Immature natural killer cell (primary cell): ENCODE results near the gene SLC35E1. TPM values are rescaled to one million over a fixed set of nuclear protein-coding genes. Genes with fewer than 3 reads are reported as not detected.
A peak's percentile ranks its signal among the peaks of the same experiment; 100 is the strongest.

Experiments
- DNase-seq, 3 donors: peaks; one replicate each; pipeline ENCODE4 v3.0.0; 2022; ENCODE audit warnings: mixed read lengths in 1 of 3
- H3K27ac Mint-ChIP-seq, 6 donors: one replicate each; pipeline ENCODE4 v1.8.0; 2020; ENCODE audit warnings: mixed read lengths in 6 of 6, mild to moderate bottlenecking in 5 of 6, inconsistent platforms in 4 of 6, moderate library complexity in 3 of 6
- H3K27me3 Mint-ChIP-seq, 3 donors: one replicate each; pipeline ENCODE4 v1.8.0; 2020 to 2021; ENCODE audit warnings: low read depth in 3 of 3, mild to moderate bottlenecking in 3 of 3, mixed read lengths in 3 of 3, moderate library complexity in 3 of 3, inconsistent platforms in 1 of 3
- H3K36me3 Mint-ChIP-seq, 3 donors: one replicate each; pipeline ENCODE4 v1.8.0; 2020; ENCODE audit warnings: mixed read lengths in 3 of 3, inconsistent platforms in 2 of 3, mild to moderate bottlenecking in 2 of 3
- H3K4me1 Mint-ChIP-seq, 2 donors: one replicate each; pipeline ENCODE4 v1.8.0; 2020; ENCODE audit warnings: inconsistent platforms in 2 of 2, mild to moderate bottlenecking in 2 of 2, mixed read lengths in 2 of 2, moderate library complexity in 1 of 2
- H3K4me3 Mint-ChIP-seq, 5 donors: one replicate each; pipeline ENCODE4 v1.8.0; 2020; ENCODE audit warnings: mild to moderate bottlenecking in 5 of 5, mixed read lengths in 5 of 5, inconsistent platforms in 3 of 5, moderate library complexity in 3 of 5
- H3K9me3 Mint-ChIP-seq, 6 donors: one replicate each; pipeline ENCODE4 v1.8.0; 2020; ENCODE audit warnings: mild to moderate bottlenecking in 6 of 6, mixed read lengths in 6 of 6, inconsistent platforms in 4 of 6, moderate library complexity in 3 of 6
- polyA plus RNA-seq, 3 donors: library from polyadenylated mRNA; unstranded; fragments of 300-500 nt; fragmentation: Illumina TruSeq; gene quantifications; one replicate each; pipeline ENCODE4 v1.2.3, GENCODE V29; 2021

Gene SLC35E1
- polyA plus RNA-seq, 3 donors from 2014 or later, result 14.9 to 21.8 (median 20.1) TPM

GRCh38 chr19:16582486-16583261 is 10.5 kb upstream of the SLC35E1 start:
- H3K36me3 Mint-ChIP-seq, result peaks cover 0 to 4% (median 0%) of the 10 kb centered on the region in 3 donors
- H3K4me3 Mint-ChIP-seq, result peak overlapping the region in 4 of 5 donors; percentile 35 to 84 (median 48)

GRCh38 chr19:16581971-16582343 is 9.7 kb upstream of the SLC35E1 start:
- Mint-ChIP-seq H3K27ac (peak overlapping the region in 5 of 6 donors; percentile 34 to 95 (median 87)), H3K27me3 (peaks cover 25 to 32% (median 27%) of the 10 kb centered on the region in 3 donors), H3K9me3 (no peaks in the 10 kb centered on the region), H3K36me3 (peaks cover 0 to 4% (median 0%) of the 10 kb centered on the region in 3 donors), H3K4me1 (peaks cover 71 to 72% of the 10 kb centered on the region in 2 donors), H3K4me3 (peak overlapping the region in 4 of 5 donors; percentile 27 to 58 (median 36))
- no peak for DNase-seq

More at GRCh38 chr19:16582486-16583261, 10.5 kb upstream of the SLC35E1 start:
- H3K27me3 Mint-ChIP-seq, result peaks cover 26 to 36% (median 30%) of the 10 kb centered on the region in 3 donors
- peak overlapping the region; percentile 81 to 98 (median 96) for H3K27ac Mint-ChIP-seq
- no peak for DNase-seq
- H3K4me1 Mint-ChIP-seq, result peaks cover 78% of the 10 kb centered on the region in 2 donors
- no peaks in the 10 kb centered on the region for H3K9me3 Mint-ChIP-seq

GRCh38 chr19:16581145-16581970 is 9.1 kb upstream of the SLC35E1 start:
- Mint-ChIP-seq H3K9me3 (no peaks in the 10 kb centered on the region), H3K4me1 (peaks cover 66 to 68% of the 10 kb centered on the region in 2 donors), H3K4me3 (peak overlapping the region in 3 of 5 donors; percentile 27 to 58 (median 33)), H3K27ac (peak overlapping the region in 5 of 6 donors; percentile 76 to 95 (median 87)), H3K36me3 (peaks cover 0 to 4% (median 0%) of the 10 kb centered on the region in 3 donors), H3K27me3 (peaks cover 24 to 30% (median 30%) of the 10 kb centered on the region in 3 donors)
- no peak for DNase-seq

- no peak overlapping the region for H3K4me3 Mint-ChIP-seq
Measured at GRCh38 chr19:16579381-16579780, 7.2 kb upstream of the SLC35E1 start.

GRCh38 chr19:16577531-16577985 is 5.3 kb upstream of the SLC35E1 start:
- no peak for DNase-seq
- peak overlapping the region in 4 of 6 donors; percentile 17 to 73 (median 59) for H3K27ac Mint-ChIP-seq
- no peak overlapping the region for H3K4me3 Mint-ChIP-seq
- H3K36me3 Mint-ChIP-seq, result peaks cover 0 to 12% (median 0%) of the 10 kb centered on the region in 3 donors
- H3K4me1 Mint-ChIP-seq, result peaks cover 58 to 63% of the 10 kb centered on the region in 2 donors
- no peaks in the 10 kb centered on the region for H3K9me3 Mint-ChIP-seq
- H3K27me3 Mint-ChIP-seq, result peaks cover 16 to 20% (median 19%) of the 10 kb centered on the region in 3 donors

More at GRCh38 chr19:16579381-16579780, 7.2 kb upstream of the SLC35E1 start:
- DNase-seq, result no peak
- peaks cover 0 to 12% (median 0%) of the 10 kb centered on the region in 3 donors for H3K36me3 Mint-ChIP-seq
- H3K27ac Mint-ChIP-seq, result peak overlapping the region; percentile 59 to 75 (median 64)
- H3K9me3 Mint-ChIP-seq, result no peaks in the 10 kb centered on the region
- H3K4me1 Mint-ChIP-seq, result peaks cover 58 to 63% of the 10 kb centered on the region in 2 donors
- peaks cover 23 to 24% (median 23%) of the 10 kb centered on the region in 3 donors for H3K27me3 Mint-ChIP-seq

GRCh38 chr19:16576690-16577530 is 4.7 kb upstream of the SLC35E1 start:
- DNase-seq, result no peak
- Mint-ChIP-seq H3K27ac (no peak overlapping the region), H3K27me3 (peaks cover 17 to 24% (median 21%) of the 10 kb centered on the region in 3 donors), H3K4me1 (peaks cover 54 to 62% of the 10 kb centered on the region in 2 donors), H3K36me3 (peaks cover 0 to 12% (median 0%) of the 10 kb centered on the region in 3 donors), H3K9me3 (no peaks in the 10 kb centered on the region), H3K4me3 (no peak overlapping the region)

- H3K4me1 Mint-ChIP-seq, result peaks cover 55 to 66% of the 10 kb centered on the region in 2 donors
- no peaks in the 10 kb centered on the region for H3K9me3 Mint-ChIP-seq
- peak overlapping the region in 1 of 5 donors; percentile 12 for H3K4me3 Mint-ChIP-seq
- H3K27me3 Mint-ChIP-seq, result peaks cover 18 to 25% (median 22%) of the 10 kb centered on the region in 3 donors
- no peak for DNase-seq
- peaks cover 0 to 12% (median 0%) of the 10 kb centered on the region in 3 donors for H3K36me3 Mint-ChIP-seq
- peak overlapping the region in 2 of 6 donors; percentile 50 to 97 for H3K27ac Mint-ChIP-seq
Measured at GRCh38 chr19:16575861-16576689, 3.9 kb upstream of the SLC35E1 start.

- peak overlapping the region in 1 of 5 donors; percentile 17 for H3K4me3 Mint-ChIP-seq
- H3K27me3 Mint-ChIP-seq, result peaks cover 18 to 26% (median 22%) of the 10 kb centered on the region in 3 donors
- peaks cover 0 to 12% (median 0%) of the 10 kb centered on the region in 3 donors for H3K36me3 Mint-ChIP-seq
Measured at GRCh38 chr19:16575282-16575681, 3.1 kb upstream of the SLC35E1 start.

GRCh38 chr19:16573925-16574324 is 1.7 kb upstream of the SLC35E1 start:
- peaks cover 19 to 21% (median 20%) of the 10 kb centered on the region in 3 donors for H3K27me3 Mint-ChIP-seq
- peak overlapping the region; percentile 52 to 99 (median 90) for H3K4me3 Mint-ChIP-seq
- H3K27ac Mint-ChIP-seq, result peak overlapping the region; percentile 94 to 100 (median 98)
- no peak for DNase-seq
- no peaks in the 10 kb centered on the region for H3K9me3 Mint-ChIP-seq
- peaks cover 0 to 19% (median 0%) of the 10 kb centered on the region in 3 donors for H3K36me3 Mint-ChIP-seq
- H3K4me1 Mint-ChIP-seq, result peaks cover 54 to 57% of the 10 kb centered on the region in 2 donors

More at GRCh38 chr19:16575282-16575681, 3.1 kb upstream of the SLC35E1 start:
- Mint-ChIP-seq H3K9me3 (no peaks in the 10 kb centered on the region), H3K4me1 (peaks cover 60 to 70% of the 10 kb centered on the region in 2 donors), H3K27ac (peak overlapping the region; percentile 46 to 99 (median 96))
- no peak for DNase-seq

GRCh38 chr19:16573296-16573695 is 1.1 kb upstream of the SLC35E1 start:
- peak overlapping the region; percentile 90 to 99 (median 97) for H3K4me3 Mint-ChIP-seq
- H3K4me1 Mint-ChIP-seq, result peaks cover 51 to 52% of the 10 kb centered on the region in 2 donors
- peaks cover 0 to 18% (median 0%) of the 10 kb centered on the region in 3 donors for H3K36me3 Mint-ChIP-seq
- no peak for DNase-seq
- no peaks in the 10 kb centered on the region for H3K9me3 Mint-ChIP-seq
- peak overlapping the region; percentile 94 to 100 (median 98) for H3K27ac Mint-ChIP-seq
- peaks cover 19 to 21% (median 20%) of the 10 kb centered on the region in 3 donors for H3K27me3 Mint-ChIP-seq

GRCh38 chr19:16571822-16572331 is 338 bp downstream of the SLC35E1 start:
- Mint-ChIP-seq H3K27ac (peak overlapping the region in 5 of 6 donors; percentile 74 to 97 (median 82)), H3K27me3 (peaks cover 18 to 23% (median 18%) of the 10 kb centered on the region in 3 donors), H3K4me3 (peak overlapping the region; percentile 70 to 81 (median 77)), H3K4me1 (peaks cover 52 to 56% of the 10 kb centered on the region in 2 donors), H3K9me3 (no peaks in the 10 kb centered on the region), H3K36me3 (peaks cover under 1 to 23% (median under 1%) of the 10 kb centered on the region in 3 donors)
- no peak for DNase-seq
